GM12864 (cell line): ENCODE results near the gene SLC39A5.
"Not testable (repeated sequence)": the region's sequence is repeated elsewhere in the genome, so short reads cannot be mapped to it uniquely, and the experiment has no call there.

ENCODE experiments used
- DNase-seq: peaks from one replicate; pipeline ENCODE4 v3.0.0-alpha.2; 2011; ENCODE audit warnings: low read depth
- H3K4me3 ChIP-seq: 2 replicates; pipeline ENCODE4 v1.5.1; 2011; ENCODE audit warnings: mild to moderate bottlenecking, low read depth, low read length, control low read depth
- CTCF ChIP-seq: IDR thresholded peaks from 2 replicates; pipeline ENCODE4 v1.5.1; 2011; ENCODE audit warnings: low read depth, mild to moderate bottlenecking, moderate library complexity, low read length, control low read depth, inconsistent platforms; ENCODE audit errors: missing control alignments

The SLC39A5 gene

DNA sequence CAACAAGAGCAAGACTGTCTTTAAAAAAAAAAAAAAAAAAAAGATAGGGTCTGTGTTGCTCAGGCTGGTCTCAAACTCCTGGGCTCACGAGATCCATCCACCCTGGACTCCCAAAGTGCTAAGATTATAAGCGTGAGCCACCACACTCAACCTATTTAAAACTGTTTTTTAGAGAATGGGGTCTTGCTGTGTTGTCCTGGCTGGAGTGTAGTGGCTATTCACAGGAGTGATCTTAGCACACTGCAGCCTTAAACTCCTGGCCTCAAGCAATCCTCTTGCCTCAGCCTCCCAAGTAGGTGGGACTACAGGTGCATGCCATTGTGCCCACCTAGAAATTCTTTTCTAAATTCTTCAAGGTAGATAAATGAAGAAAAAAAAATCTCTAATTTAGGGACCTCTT lies 44.4 kb downstream of the SLC39A5 start:
- no peak for TF ChIP-seq CTCF
- DNase-seq: no peak
- no peak overlapping the region for H3K4me3 ChIP-seq

- no peak for TF ChIP-seq CTCF
- DNase-seq: no peak
- H3K4me3 ChIP-seq: no peak overlapping the region
Measured at GRCh38 chr12:56278905-56279304, 49.1 kb downstream of the SLC39A5 start.

DNA sequence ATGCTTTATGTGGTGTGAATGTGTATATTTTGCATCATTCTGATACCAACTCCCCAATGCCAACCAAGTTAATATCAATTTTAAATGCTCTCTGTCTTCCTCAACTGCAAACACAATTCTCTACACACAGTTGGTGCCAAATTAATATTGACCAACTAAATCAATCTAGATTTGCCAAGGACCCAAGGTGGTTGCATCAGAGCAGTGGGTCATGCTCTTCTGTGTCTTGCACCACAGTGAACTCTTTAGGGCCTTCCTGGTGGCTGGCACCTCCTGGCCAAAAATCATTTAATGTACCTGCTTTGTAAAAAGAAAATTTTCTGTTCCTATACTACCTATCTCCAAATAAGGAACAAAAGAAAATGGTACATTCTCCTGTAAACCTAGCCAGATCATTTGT lies 51.0 kb downstream of the SLC39A5 start:
- H3K4me3 ChIP-seq: no peak overlapping the region
- TF ChIP-seq CTCF: no peak
- no peak for DNase-seq

DNA sequence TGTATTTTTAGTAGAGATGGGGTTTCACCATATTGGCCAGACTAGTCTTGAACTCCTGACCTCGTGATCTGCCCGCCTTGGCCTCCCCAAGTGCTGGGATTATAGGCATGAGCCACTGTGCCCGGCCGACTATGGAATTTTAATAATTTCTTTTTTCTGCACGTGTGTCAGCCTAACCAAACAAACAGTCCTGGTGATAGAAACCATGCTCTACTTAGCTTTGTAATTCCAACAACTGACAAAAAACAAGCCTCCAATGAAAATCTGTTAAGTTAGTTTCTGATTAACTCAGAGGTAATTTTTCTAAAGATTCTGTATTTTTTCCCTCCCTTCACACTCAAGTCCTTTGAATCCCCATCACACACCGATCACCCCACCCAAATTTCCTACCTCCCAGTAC lies 52.2 kb downstream of the SLC39A5 start:
- no peak for TF ChIP-seq CTCF
- no peak overlapping the region for H3K4me3 ChIP-seq
- DNase-seq: no peak

- no peak for DNase-seq
- no peak for TF ChIP-seq CTCF
Measured at GRCh38 chr12:56282579-56282978, 52.7 kb downstream of the SLC39A5 start.

DNA sequence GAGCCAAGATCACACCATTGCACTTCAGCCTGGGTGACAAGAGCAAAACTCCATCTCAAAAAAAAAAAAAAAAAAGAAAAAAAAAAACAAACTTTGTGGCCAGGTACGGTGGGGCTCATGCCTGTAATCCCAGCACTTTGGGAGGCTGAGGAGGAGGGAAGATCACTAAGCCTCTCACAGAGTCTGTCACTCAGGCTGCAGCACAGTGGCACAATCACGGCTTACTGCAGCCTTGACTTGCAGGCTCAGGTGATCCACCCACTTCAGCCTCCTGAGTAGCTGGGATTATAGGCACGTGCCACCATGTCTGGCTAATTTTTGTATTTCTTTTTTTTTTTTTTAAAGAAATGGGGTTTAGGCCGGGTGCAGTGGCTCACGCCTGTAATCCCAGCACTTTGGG lies 54.4 kb downstream of the SLC39A5 start:
- not testable (repeated sequence) for DNase-seq, H3K4me3 ChIP-seq

More at GRCh38 chr12:56282579-56282978, 52.7 kb downstream of the SLC39A5 start:
- no peak overlapping the region for H3K4me3 ChIP-seq

DNA sequence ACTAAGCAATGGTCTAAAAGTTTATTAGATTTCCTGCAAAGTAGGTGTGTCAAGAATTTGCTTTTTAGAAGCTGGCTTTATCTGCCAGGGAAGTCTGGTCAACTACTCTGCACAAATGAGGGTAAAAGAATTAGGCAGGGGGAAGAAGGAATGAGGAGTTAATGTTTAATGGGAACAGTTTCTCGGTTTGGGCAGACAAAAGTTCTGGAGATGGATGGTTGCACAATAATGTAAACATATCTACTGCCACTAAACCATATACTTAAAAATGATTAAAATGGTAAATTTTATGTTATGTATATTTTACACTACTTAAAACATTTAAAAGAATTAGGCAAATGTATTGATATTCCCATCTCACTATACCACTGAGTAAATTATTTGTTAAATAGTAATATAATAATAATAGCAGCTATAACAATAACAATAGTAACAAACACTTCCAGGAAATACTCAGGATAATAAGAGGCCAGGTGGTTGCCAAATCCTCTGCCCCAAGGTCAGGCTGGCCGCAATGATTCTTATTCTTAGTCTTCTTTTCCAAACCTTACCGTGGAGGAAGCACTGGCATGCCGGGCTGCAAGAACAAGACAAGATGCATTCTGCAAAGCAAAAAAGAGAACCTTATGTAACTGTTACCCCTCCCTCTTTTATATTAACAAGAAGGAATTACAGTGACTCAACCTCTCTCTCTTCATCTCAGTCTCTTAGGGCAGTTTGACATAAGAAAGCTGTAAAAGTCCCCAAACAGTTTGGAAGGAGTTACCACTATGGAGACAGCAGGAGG lies 56.4 kb downstream of the SLC39A5 start:
- H3K4me3 ChIP-seq: no peak overlapping the region
- TF ChIP-seq CTCF: no peak
- DNase-seq: no peak
